Measurements from ENCODE around the gene SEPTIN8.

Gene SEPTIN8

DNA sequence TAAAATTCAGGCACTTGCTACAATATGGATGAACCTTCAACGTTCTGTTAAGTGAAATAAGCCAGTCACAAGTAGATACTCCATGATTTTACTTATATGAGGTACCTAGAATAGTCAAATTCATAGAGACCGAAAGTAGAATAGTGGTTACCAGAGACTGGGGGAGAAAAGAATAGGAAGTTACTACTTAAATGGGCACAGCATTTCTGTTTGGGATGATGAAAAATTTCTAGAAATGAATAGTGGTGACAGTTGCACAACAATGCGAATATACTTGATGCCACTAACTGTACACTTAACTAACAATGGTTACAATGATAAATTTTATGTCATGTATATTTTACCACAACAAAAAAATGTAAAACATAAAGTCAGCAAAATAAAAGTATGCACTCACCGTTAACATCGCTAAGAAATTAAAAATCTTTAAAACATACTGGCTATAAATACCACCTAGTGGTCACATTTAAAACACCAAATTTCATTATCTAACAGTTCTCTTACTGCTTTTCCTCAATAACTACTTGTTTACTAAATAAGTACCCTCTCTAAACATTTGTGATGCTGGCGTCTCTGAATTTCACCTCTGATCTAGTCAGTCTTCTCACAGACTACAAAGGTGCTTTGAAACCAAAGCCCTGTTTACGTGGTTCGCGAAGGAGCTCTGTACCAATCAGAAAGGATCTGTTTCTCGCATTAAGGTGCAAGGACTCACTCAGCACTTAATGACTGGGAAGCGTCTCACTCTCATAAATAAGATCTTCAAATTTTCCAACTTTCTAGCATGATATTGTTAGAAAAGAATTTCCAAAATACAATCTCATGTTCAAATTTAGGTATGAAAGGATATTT, 62.4 kb downstream of the SEPTIN8 start:
- H3K4me2 ChIP-seq (ENCODE audit: low read length, poor library complexity, severe bottlenecking) = no peak overlapping the region
- no peak overlapping the region for H3K27ac ChIP-seq (ENCODE audit: low read length, poor library complexity, severe bottlenecking)
- H3K27me3 ChIP-seq (ENCODE audit: control insufficient read depth in 1 of 2, insufficient read depth in 1 of 2, low read length in 2 of 2) = no peaks in the 10 kb centered on the region
- no peak overlapping the region for H3K4me3 ChIP-seq (ENCODE audit: insufficient read depth in 1 of 2, low read depth in 1 of 2, low read length in 2 of 2)
- no peak overlapping the region for H3K4ac ChIP-seq (ENCODE audit: low read depth in 1 of 2, low read length in 2 of 2)
- no peaks in the 10 kb centered on the region for H3K4me1 ChIP-seq (ENCODE audit: control insufficient read depth, insufficient read depth, low read depth, low read length)
- H3K36me3 ChIP-seq (ENCODE audit: control insufficient read depth in 1 of 2, insufficient read depth in 2 of 2, low read depth in 1 of 2, low read length in 2 of 2) = peaks cover 8 to 27% of the 10 kb centered on the region in 2 experiments
- H4K91ac ChIP-seq (ENCODE audit: low read length) = no peak overlapping the region
- no peak overlapping the region for H2BK120ac ChIP-seq (ENCODE audit: low read depth, low read length)
- H3K14ac ChIP-seq (ENCODE audit: low read length in 2 of 2) = no peak overlapping the region
- no peak overlapping the region for H2AFZ ChIP-seq (ENCODE audit: low read depth, low read length)
- no peak overlapping the region for H3K23ac ChIP-seq (ENCODE audit: low read length in 2 of 2)
- no peaks in the 10 kb centered on the region for H3K79me1 ChIP-seq (replicated peaks; ENCODE audit: low read length, poor library complexity, severe bottlenecking)
- 87% methylated on average over 9 of the region's 11 CpGs for WGBS
- H2BK5ac ChIP-seq (ENCODE audit: low read depth, low read length, poor library complexity, severe bottlenecking) = no peak overlapping the region
- no peak overlapping the region for H4K8ac ChIP-seq (ENCODE audit: low read length)
- H2AK5ac ChIP-seq (ENCODE audit: low read length, severe bottlenecking) = no peak overlapping the region
- H2BK15ac ChIP-seq (ENCODE audit: low read depth, poor library complexity, severe bottlenecking) = no peak overlapping the region
- no peaks in the 10 kb centered on the region for H3K9me3 ChIP-seq (ENCODE audit: control insufficient read depth, low read length)
- DNase-seq = peak; percentile 24
- no peak overlapping the region for H3K9ac ChIP-seq (ENCODE audit: low read length)
- no peak overlapping the region for H3K18ac ChIP-seq (ENCODE audit: low read depth in 1 of 2, low read length in 2 of 2)
- H2BK12ac ChIP-seq (ENCODE audit: low read length in 2 of 2) = no peak overlapping the region

DNA sequence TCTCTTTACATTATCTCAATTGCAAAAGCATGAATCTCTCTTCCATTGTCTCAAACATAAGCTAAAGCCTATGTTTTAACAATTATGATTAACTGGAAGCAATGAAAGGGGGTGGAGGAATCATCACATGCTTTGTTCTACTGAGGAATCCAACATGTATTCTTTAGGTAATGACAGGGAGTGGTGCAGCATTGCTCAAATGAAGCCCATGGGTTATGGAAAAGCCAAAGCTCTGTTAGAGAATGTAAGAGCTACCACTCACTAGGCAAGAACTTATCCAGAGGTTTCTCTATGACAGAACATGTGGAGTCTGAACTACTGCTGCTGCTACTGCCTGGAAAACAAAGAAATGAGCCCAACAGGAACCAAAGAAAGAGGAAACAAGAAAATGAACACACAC, 68.4 kb downstream of the SEPTIN8 start:
- no peaks in the 10 kb centered on the region for H3K9me3 ChIP-seq (ENCODE audit: control insufficient read depth, low read length)
- H3K4me1 ChIP-seq (ENCODE audit: control insufficient read depth, insufficient read depth, low read depth, low read length) = no peaks in the 10 kb centered on the region
- no peak overlapping the region for H3K4ac ChIP-seq (ENCODE audit: low read depth in 1 of 2, low read length in 2 of 2)
- H2BK5ac ChIP-seq (ENCODE audit: low read depth, low read length, poor library complexity, severe bottlenecking) = no peak overlapping the region
- H3K14ac ChIP-seq (ENCODE audit: low read length in 2 of 2) = no peak overlapping the region
- H3K4me2 ChIP-seq (ENCODE audit: low read length, poor library complexity, severe bottlenecking) = no peak overlapping the region
- H3K36me3 ChIP-seq (ENCODE audit: control insufficient read depth in 1 of 2, insufficient read depth in 2 of 2, low read depth in 1 of 2, low read length in 2 of 2) = peaks cover 4 to 16% of the 10 kb centered on the region in 2 experiments
- no peak overlapping the region for H3K4me3 ChIP-seq (ENCODE audit: insufficient read depth in 1 of 2, low read depth in 1 of 2, low read length in 2 of 2)
- no peak overlapping the region for H4K8ac ChIP-seq (ENCODE audit: low read length)
- H3K18ac ChIP-seq (ENCODE audit: low read depth in 1 of 2, low read length in 2 of 2) = no peak overlapping the region
- H3K9ac ChIP-seq (ENCODE audit: low read length) = no peak overlapping the region
- H2AFZ ChIP-seq (ENCODE audit: low read depth, low read length) = no peak overlapping the region
- no peak overlapping the region for H2AK5ac ChIP-seq (ENCODE audit: low read length, severe bottlenecking)
- H2BK15ac ChIP-seq (ENCODE audit: low read depth, poor library complexity, severe bottlenecking) = no peak overlapping the region
- no peaks in the 10 kb centered on the region for H3K79me1 ChIP-seq (replicated peaks; ENCODE audit: low read length, poor library complexity, severe bottlenecking)
- no peak for DNase-seq
- no peak overlapping the region for H2BK120ac ChIP-seq (ENCODE audit: low read depth, low read length)
- no peak overlapping the region for H3K27ac ChIP-seq (ENCODE audit: low read length, poor library complexity, severe bottlenecking)
- no peak overlapping the region for H4K91ac ChIP-seq (ENCODE audit: low read length)
- H3K27me3 ChIP-seq (ENCODE audit: control insufficient read depth in 1 of 2, insufficient read depth in 1 of 2, low read length in 2 of 2) = no peaks in the 10 kb centered on the region
- H2BK12ac ChIP-seq (ENCODE audit: low read length in 2 of 2) = no peak overlapping the region
- no peak overlapping the region for H3K23ac ChIP-seq (ENCODE audit: low read length in 2 of 2)

- Histone ChIP-seq H2BK5ac (ENCODE audit: low read depth, low read length, poor library complexity, severe bottlenecking) (no peak overlapping the region), H3K27me3 (ENCODE audit: control insufficient read depth in 1 of 2, insufficient read depth in 1 of 2, low read length in 2 of 2) (no peaks in the 10 kb centered on the region), H2AFZ (ENCODE audit: low read depth, low read length) (no peak overlapping the region), H3K4me3 (ENCODE audit: insufficient read depth in 1 of 2, low read depth in 1 of 2, low read length in 2 of 2) (no peak overlapping the region), H2BK15ac (ENCODE audit: low read depth, poor library complexity, severe bottlenecking) (no peak overlapping the region), H3K27ac (ENCODE audit: low read length, poor library complexity, severe bottlenecking) (no peak overlapping the region), H2BK120ac (ENCODE audit: low read depth, low read length) (no peak overlapping the region), H4K91ac (ENCODE audit: low read length) (no peak overlapping the region), H3K79me1 (replicated peaks; ENCODE audit: low read length, poor library complexity, severe bottlenecking) (no peaks in the 10 kb centered on the region), H3K4ac (ENCODE audit: low read depth in 1 of 2, low read length in 2 of 2) (no peak overlapping the region), H3K9me3 (ENCODE audit: control insufficient read depth, low read length) (no peaks in the 10 kb centered on the region), H3K14ac (ENCODE audit: low read length in 2 of 2) (no peak overlapping the region), H2AK5ac (ENCODE audit: low read length, severe bottlenecking) (no peak overlapping the region), H3K4me1 (ENCODE audit: control insufficient read depth, insufficient read depth, low read depth, low read length) (no peaks in the 10 kb centered on the region), H3K9ac (ENCODE audit: low read length) (no peak overlapping the region), H3K4me2 (ENCODE audit: low read length, poor library complexity, severe bottlenecking) (no peak overlapping the region), H4K8ac (ENCODE audit: low read length) (no peak overlapping the region), H3K23ac (ENCODE audit: low read length in 2 of 2) (no peak overlapping the region), H3K36me3 (ENCODE audit: control insufficient read depth in 1 of 2, insufficient read depth in 2 of 2, low read depth in 1 of 2, low read length in 2 of 2) (peaks cover 3 to 43% of the 10 kb centered on the region in 2 experiments), H2BK12ac (ENCODE audit: low read length in 2 of 2) (no peak overlapping the region), H3K18ac (ENCODE audit: low read depth in 1 of 2, low read length in 2 of 2) (no peak overlapping the region)
- DNase-seq = no peak
- WGBS = no CpG with 5 or more reads among the region's 1 CpG
Measured at GRCh38 chr5:132704875-132705274, 72.2 kb downstream of the SEPTIN8 start.

All from mesenchymal stem cell (in vitro differentiated cells and primary cell).